Measurements from ENCODE around the gene BBS1.
"Not testable (repeated sequence)": the region's sequence is repeated elsewhere in the genome, so short reads cannot be mapped to it uniquely, and the experiment has no call there.

DNA sequence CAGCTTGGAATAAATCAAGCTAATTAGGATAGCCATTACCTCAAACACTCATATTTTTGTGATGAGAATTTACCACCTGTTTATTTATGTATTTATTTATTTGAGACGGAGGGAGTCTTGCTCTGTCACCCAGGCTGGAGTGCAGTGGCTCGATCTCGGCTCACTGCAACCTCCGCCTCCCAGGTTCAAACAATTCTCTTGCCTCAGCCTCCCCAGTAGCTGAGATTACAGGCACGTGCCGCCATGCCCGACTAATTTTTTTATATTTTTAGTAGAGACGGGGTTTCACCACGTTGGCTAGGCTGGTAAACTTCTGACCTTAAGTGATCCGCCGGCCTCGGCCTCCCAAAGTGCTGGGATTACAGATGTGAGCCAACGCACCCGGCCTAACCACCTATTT, 34.5 kb downstream of the BBS1 start:
- TF ChIP-seq KDM5A (IDR thresholded peaks at IDR 0.05); RCOR1 (IDR thresholded peaks at IDR 0.05; ENCODE audit: low read depth, low read length); CTCF (IDR thresholded peaks at IDR 0.05); POLR2A (IDR thresholded peaks at IDR 0.05; ENCODE audit: low read length); MAZ (IDR thresholded peaks at IDR 0.05; ENCODE audit: borderline replicate concordance, low read depth, low read length): not testable (repeated sequence)
